Measurements from ENCODE around the gene KCNIP3.
"Not testable (repeated sequence)": the region's sequence is repeated elsewhere in the genome, so short reads cannot be mapped to it uniquely, and the experiment has no call there.

Gene KCNIP3

GRCh38 chr2:95433373-95433772, 136.2 kb downstream of the KCNIP3 start:
- not testable (repeated sequence) for DNase-seq

- DNase-seq: not testable (repeated sequence)
Observed at GRCh38 chr2:95433973-95434372, 136.8 kb downstream of the KCNIP3 start.

- not testable (repeated sequence) for DNase-seq
Observed at GRCh38 chr2:95434507-95435076, 137.4 kb downstream of the KCNIP3 start.

GRCh38 chr2:95435162-95435871, 138.2 kb downstream of the KCNIP3 start:
- not testable (repeated sequence) for DNase-seq
